Muscle of leg (tissue), 11 donors: ENCODE results near the gene ABHD4. TPM values are rescaled to one million over a fixed set of nuclear protein-coding genes. Genes with fewer than 3 reads are reported as not detected.

Source experiments
- DNase-seq: peaks from one replicate; pipeline ENCODE4 v3.0.0; 2013
- H3K27ac ChIP-seq: one replicate; pipeline ENCODE4 v1.5.1; 2013; ENCODE audit warnings: mild to moderate bottlenecking, low read length, control low read depth
- H3K27me3 ChIP-seq: one replicate; pipeline ENCODE4 v1.6.1; 2013; ENCODE audit warnings: low read length; ENCODE audit not compliant: control insufficient read depth, insufficient read depth
- H3K36me3 ChIP-seq: one replicate; pipeline ENCODE4 v1.6.1; 2013; ENCODE audit warnings: low read length; ENCODE audit not compliant: control insufficient read depth, insufficient read depth
- H3K4me1 ChIP-seq: one replicate; pipeline ENCODE4 v1.6.1; 2013; ENCODE audit warnings: low read length; ENCODE audit not compliant: control insufficient read depth, insufficient read depth
- H3K4me3 ChIP-seq: one replicate; pipeline ENCODE4 v1.5.1; 2013; ENCODE audit warnings: low read length, control low read depth
- H3K9me3 ChIP-seq: replicated peaks from 2 replicates; pipeline ENCODE4 v1.6.1; 2013; ENCODE audit warnings: low read depth, low read length; ENCODE audit not compliant: control insufficient read depth
- WGBS: methylation state at CpG from one replicate; pipeline ENCODE4 v1.1.5; 2013; ENCODE audit warnings: missing lambda C conversion rate; ENCODE audit not compliant: insufficient coverage; 5-methylcytosine and 5-hydroxymethylcytosine counted together
- polyA plus RNA-seq, 8 donors: library from polyadenylated mRNA; unstranded; fragments of 120-200 nt; gene quantifications; one replicate each; pipeline versions ENCODE4 v1.2.1 to v1.2.3, GENCODE V29; 2013; ENCODE audit warnings: inconsistent platforms in 1 of 8, low replicate concordance in 1 of 8; ENCODE audit not compliant: insufficient read length in 8 of 8, insufficient read depth in 1 of 8
- total RNA-seq: library from RNA; stranded (reverse); fragments of 120-200 nt; gene quantifications from one replicate; pipeline ENCODE4 v1.2.4, GENCODE V29; 2013

Gene ABHD4
- total and polyA plus RNA-seq, 9 donors: 8.0 to 22.3 (median 13.9) TPM

- H3K27ac ChIP-seq: no peak overlapping the region
- H3K36me3 ChIP-seq: no peaks in the 10 kb centered on the region
- DNase-seq: peak; percentile 30
- H3K27me3 ChIP-seq: no peaks in the 10 kb centered on the region
- no peak overlapping the region for H3K4me3 ChIP-seq
- WGBS: 14% methylated on average over 1 of the region's 8 CpGs
- peaks cover 6% of the 10 kb centered on the region for H3K4me1 ChIP-seq
- H3K9me3 ChIP-seq: no peaks in the 10 kb centered on the region
These were observed 59.0 kb downstream of the ABHD4 start for GRCh38 chr14:22656945-22657731.

GRCh38 chr14:22657861-22658260, 59.8 kb downstream of the ABHD4 start:
- DNase-seq: peak; percentile 41
- Histone ChIP-seq H3K27me3 (no peaks in the 10 kb centered on the region), H3K36me3 (no peaks in the 10 kb centered on the region), H3K27ac (no peak overlapping the region), H3K4me3 (no peak overlapping the region), H3K9me3 (no peaks in the 10 kb centered on the region), H3K4me1 (peaks cover 6% of the 10 kb centered on the region)
- WGBS: no CpG with 5 or more reads among the region's 1 CpG

GRCh38 chr14:22658946-22659345, 60.8 kb downstream of the ABHD4 start:
- DNase-seq: no peak
- H3K9me3 ChIP-seq: no peaks in the 10 kb centered on the region
- no peak overlapping the region for H3K4me3 ChIP-seq
- peaks cover 6% of the 10 kb centered on the region for H3K4me1 ChIP-seq
- no peaks in the 10 kb centered on the region for H3K27me3 ChIP-seq
- WGBS: 55% methylated on average over 1 of the region's 1 CpG
- no peaks in the 10 kb centered on the region for H3K36me3 ChIP-seq
- no peak overlapping the region for H3K27ac ChIP-seq

- no peaks in the 10 kb centered on the region for H3K36me3 ChIP-seq
- no peak overlapping the region for H3K27ac ChIP-seq
- H3K4me3 ChIP-seq: no peak overlapping the region
- H3K27me3 ChIP-seq: no peaks in the 10 kb centered on the region
- WGBS: 100% methylated on average over 1 of the region's 4 CpGs
- H3K9me3 ChIP-seq: no peaks in the 10 kb centered on the region
- DNase-seq: no peak
- peaks cover 6% of the 10 kb centered on the region for H3K4me1 ChIP-seq
These were observed 62.6 kb downstream of the ABHD4 start for GRCh38 chr14:22660654-22661053.

Other genes starting within 250 kb of the ABHD4 start
- gene DAD1, start 9.1 kb upstream of the ABHD4 start, total RNA-seq: 179 TPM
- 100 to 1,000 TPM; 116 to 168 (median 138) TPM for gene DAD1, start 9.1 kb upstream of the ABHD4 start, polyA plus RNA-seq
- not detected for gene OR6J1, start 46.1 kb downstream of the ABHD4 start, total RNA-seq
- under 1 TPM; 0.06 to 0.14 (median 0.09) TPM for gene OR6J1, start 46.1 kb downstream of the ABHD4 start, polyA plus RNA-seq
- 171 TPM for gene OXA1L, start 168.4 kb downstream of the ABHD4 start, total RNA-seq
- gene OXA1L, start 168.4 kb downstream of the ABHD4 start, polyA plus RNA-seq: 100 to 1,000 TPM; 181 to 242 (median 205) TPM
- 15.8 TPM for gene SLC7A7, start 217.1 kb downstream of the ABHD4 start, total RNA-seq
- 10 to 100 TPM; 23.5 to 59.3 (median 29.2) TPM for gene SLC7A7, start 217.1 kb downstream of the ABHD4 start, polyA plus RNA-seq
- 69.2 TPM for gene MRPL52, start 231.6 kb downstream of the ABHD4 start, total RNA-seq
- gene MRPL52, start 231.6 kb downstream of the ABHD4 start, polyA plus RNA-seq: 10 to 100 TPM; 54.3 to 85.8 (median 66.0) TPM
- 232 TPM for gene MMP14, start 238.3 kb downstream of the ABHD4 start, total RNA-seq
- 100 to 1,000 TPM; 108 to 315 (median 188) TPM for gene MMP14, start 238.3 kb downstream of the ABHD4 start, polyA plus RNA-seq